B cell (primary cell): Measurements from ENCODE around the gene SEMA3E. TPM values are rescaled to one million over a fixed set of nuclear protein-coding genes. Genes with fewer than 3 reads are reported as not detected.
"Not testable (repeated sequence)": the region's sequence is repeated elsewhere in the genome, so short reads cannot be mapped to it uniquely, and the experiment has no call there.

Experiments used
- ATAC-seq: fragments of 200-7000 bp; cut with Tn5 transposase; one replicate; pipeline ENCODE4 v1.10.0; 2021; ENCODE audit warnings: low read depth, mild to moderate bottlenecking, moderate number of reproducible peaks, moderate library complexity
- CTCF ChIA-PET: fragments of 350-600 bp; sonication (Branson Sonifier 250); formaldehyde crosslinking; loops from one replicate; lab custom pipeline; 2021; ENCODE audit warnings: antibody characterized with exemption, inconsistent platforms; lab: Charles Lee
- POLR2A ChIA-PET: fragments of 350-600 bp; sonication (Branson Sonifier 250); formaldehyde crosslinking; loops from one replicate; lab custom pipeline; 2021; ENCODE audit warnings: antibody characterized with exemption; lab: Charles Lee
- DNase-seq: peaks from one replicate; pipeline ENCODE4 v3.0.0; 2013
- H2AFZ ChIP-seq: 2 replicates; pipeline ENCODE4 v1.6.1; 2012; ENCODE audit warnings: mild to moderate bottlenecking, low read depth, low read length; ENCODE audit not compliant: insufficient read depth, poor library complexity, severe bottlenecking
- H3K27ac ChIP-seq, 2 donors: 1 replicate in 1 of 2; 2 replicates in 1 of 2; pipeline ENCODE4 v1.5.1; 2012 to 2013; ENCODE audit warnings: low read length in 2 of 2, mild to moderate bottlenecking in 2 of 2, moderate library complexity in 1 of 2
- H3K27me3 ChIP-seq, 4 experiments: fragments of 200-600 bp in 1 of 4; sonication (generic) in 1 of 4; replicated peaks in 1 of 4; 1 replicate in 2 of 4; 2 replicates in 2 of 4; pipeline versions ENCODE4 v1.6.1 to v1.7.0; 2013 to 2016; ENCODE audit warnings: low read length in 3 of 4, mild to moderate bottlenecking in 2 of 4, mixed read lengths in 1 of 4, moderate library complexity in 1 of 4; ENCODE audit not compliant: insufficient read depth in 4 of 4, control insufficient read depth in 3 of 4; ENCODE audit errors: control extremely low read depth in 1 of 4
- H3K36me3 ChIP-seq, 2 experiments: replicated peaks in 1 of 2; 1 replicate in 1 of 2; 2 replicates in 1 of 2; pipeline versions ENCODE4 v1.6.1 to v1.7.1; 2013; ENCODE audit warnings: low read length in 1 of 2; ENCODE audit not compliant: insufficient read depth in 2 of 2, control insufficient read depth in 1 of 2; ENCODE audit errors: control extremely low read depth in 1 of 2, extremely low read depth in 1 of 2
- H3K4me1 ChIP-seq, 2 donors: fragments of 200-600 bp in 1 of 2; sonication (generic) in 1 of 2; 1 replicate in 1 of 2; 2 replicates in 1 of 2; pipeline versions ENCODE4 v1.5.1 to v1.6.1; 2013 to 2017; ENCODE audit warnings: low read length in 2 of 2; ENCODE audit not compliant: control insufficient read depth in 2 of 2, insufficient read depth in 2 of 2
- H3K4me2 ChIP-seq: replicated peaks from 2 replicates; pipeline ENCODE3; 2012; ENCODE audit warnings: mild to moderate bottlenecking, low read depth, low read length; ENCODE audit not compliant: poor library complexity, severe bottlenecking
- H3K4me3 ChIP-seq, 5 experiments: fragments of 200-600 bp in 1 of 5; sonication (generic) in 1 of 5; 1 replicate in 3 of 5; 2 replicates in 2 of 5; pipeline versions ENCODE4 v1.5.1 to v1.7.0; 2011 to 2016; ENCODE audit warnings: low read length in 4 of 5, mild to moderate bottlenecking in 4 of 5, low read depth in 2 of 5, control low read depth in 1 of 5, moderate library complexity in 1 of 5; ENCODE audit not compliant: insufficient read depth in 1 of 5; ENCODE audit errors: control extremely low read depth in 1 of 5, extremely low read depth in 1 of 5
- H3K79me2 ChIP-seq: fragments of 200-600 bp; sonication (generic); one replicate; pipeline ENCODE4 v1.6.0; 2016; ENCODE audit warnings: low read length; ENCODE audit not compliant: control insufficient read depth, insufficient read depth
- H3K9ac ChIP-seq: fragments of 200-600 bp; sonication (generic); 2 replicates; pipeline ENCODE4 v1.6.1; 2017; ENCODE audit warnings: mild to moderate bottlenecking, low read length, moderate library complexity
- H3K9me3 ChIP-seq, 3 donors: one replicate each; pipeline versions ENCODE4 v1.6.1 to v1.7.1; 2013; ENCODE audit warnings: low read length in 2 of 3; ENCODE audit not compliant: control insufficient read depth in 2 of 3, insufficient read depth in 1 of 3; ENCODE audit errors: control extremely low read depth in 1 of 3
- H4K20me1 ChIP-seq: 2 replicates; pipeline ENCODE4 v1.6.0; 2012; ENCODE audit warnings: mild to moderate bottlenecking, low read length; ENCODE audit not compliant: insufficient read depth, control insufficient read depth, poor library complexity, severe bottlenecking
- H3K27ac Mint-ChIP-seq: one replicate; pipeline ENCODE4 v1.8.0; 2021; ENCODE audit warnings: mixed read lengths
- H3K27me3 Mint-ChIP-seq: one replicate; pipeline ENCODE4 v1.8.0; 2021; ENCODE audit warnings: mixed read lengths
- H3K4me1 Mint-ChIP-seq: one replicate; pipeline ENCODE4 v1.8.0; 2021; ENCODE audit warnings: mixed read lengths
- H3K4me3 Mint-ChIP-seq: one replicate; pipeline ENCODE4 v1.8.0; 2021; ENCODE audit warnings: mixed read lengths
- H3K9me3 Mint-ChIP-seq: one replicate; pipeline ENCODE4 v1.8.0; 2022; ENCODE audit warnings: mixed read lengths; ENCODE audit not compliant: insufficient read depth
- EZH2 ChIP-seq: IDR thresholded peaks from 2 replicates; pipeline ENCODE4 v1.6.1; 2012; ENCODE audit warnings: borderline replicate concordance, low read depth, mild to moderate bottlenecking, moderate library complexity, low read length; ENCODE audit not compliant: insufficient read depth, poor library complexity, severe bottlenecking
- WGBS: methylation state at CpG from one replicate; pipeline ENCODE4 v1.1.5; 2013; ENCODE audit warnings: missing lambda C conversion rate; ENCODE audit not compliant: insufficient coverage; 5-methylcytosine and 5-hydroxymethylcytosine counted together
- intact Hi-C: fragments of 100-400 bp; cut with micrococcal nuclease; formaldehyde crosslinking; loops from one replicate; pipeline ENCODE4 v1.10.0; 2022
- polyA plus RNA-seq: library from polyadenylated mRNA; depleted of rRNA; stranded (reverse); fragments of >200 nt; gene quantifications from 2 replicates; pipeline ENCODE4 v1.2.3, GENCODE V29; 2012
- total RNA-seq, 2 donors: library from RNA; stranded (reverse); fragments of 120-200 nt in 1 of 2; gene quantifications; 1 replicate in 1 of 2; 2 replicates in 1 of 2; pipeline versions ENCODE4 v1.2.3 to v1.2.4, GENCODE V29; 2013 to 2022
- TF ChIP-seq, protein P1 (sequence below): fragments of 200-600 bp; IDR thresholded peaks from one replicate; pipeline ENCODE4 v1.8.0; 2022; ENCODE audit warnings: antibody characterized with exemption, mild to moderate bottlenecking

Gene SEMA3E
- total and polyA plus RNA-seq, 2 donors (not counting 1 experiment from before 2014, with no cell fraction given): not detected

DNA sequence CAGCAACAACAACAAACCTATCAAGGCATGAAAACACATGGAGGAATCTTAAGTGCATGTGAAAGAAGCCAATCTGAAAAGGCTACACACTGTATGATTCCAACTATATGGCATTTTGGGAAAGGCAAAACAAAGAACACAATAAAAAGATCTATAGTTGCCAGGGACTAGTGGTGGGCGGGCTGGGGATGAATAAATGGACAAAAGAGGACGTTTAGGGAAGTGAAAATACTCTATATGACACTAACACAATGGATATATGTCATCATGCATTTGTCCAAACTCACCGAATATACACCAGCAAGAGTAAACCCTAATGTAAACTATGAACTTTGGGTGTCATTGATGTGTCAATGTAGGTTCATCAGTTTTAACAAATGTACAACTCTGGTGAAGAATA, 89.1 kb downstream of the SEMA3E start:
- intact Hi-C loops: no loop called here
- H3K27ac Mint-ChIP-seq: no peak overlapping the region
- no peak for TF ChIP-seq EZH2
- TF ChIP-seq, protein P1, sequence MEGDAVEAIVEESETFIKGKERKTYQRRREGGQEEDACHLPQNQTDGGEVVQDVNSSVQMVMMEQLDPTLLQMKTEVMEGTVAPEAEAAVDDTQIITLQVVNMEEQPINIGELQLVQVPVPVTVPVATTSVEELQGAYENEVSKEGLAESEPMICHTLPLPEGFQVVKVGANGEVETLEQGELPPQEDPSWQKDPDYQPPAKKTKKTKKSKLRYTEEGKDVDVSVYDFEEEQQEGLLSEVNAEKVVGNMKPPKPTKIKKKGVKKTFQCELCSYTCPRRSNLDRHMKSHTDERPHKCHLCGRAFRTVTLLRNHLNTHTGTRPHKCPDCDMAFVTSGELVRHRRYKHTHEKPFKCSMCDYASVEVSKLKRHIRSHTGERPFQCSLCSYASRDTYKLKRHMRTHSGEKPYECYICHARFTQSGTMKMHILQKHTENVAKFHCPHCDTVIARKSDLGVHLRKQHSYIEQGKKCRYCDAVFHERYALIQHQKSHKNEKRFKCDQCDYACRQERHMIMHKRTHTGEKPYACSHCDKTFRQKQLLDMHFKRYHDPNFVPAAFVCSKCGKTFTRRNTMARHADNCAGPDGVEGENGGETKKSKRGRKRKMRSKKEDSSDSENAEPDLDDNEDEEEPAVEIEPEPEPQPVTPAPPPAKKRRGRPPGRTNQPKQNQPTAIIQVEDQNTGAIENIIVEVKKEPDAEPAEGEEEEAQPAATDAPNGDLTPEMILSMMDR: no peak
- H4K20me1 ChIP-seq: no peaks in the 10 kb centered on the region
- no peak overlapping the region for H2AFZ ChIP-seq
- no peaks in the 10 kb centered on the region for H3K4me1 ChIP-seq
- ChIA-PET POLR2A (no interaction called here), CTCF (no interaction called here)
- ATAC-seq (no peak), DNase-seq (no peak)
- H3K4me3 Mint-ChIP-seq: no peak overlapping the region
- H3K27ac ChIP-seq: no peak overlapping the region
- no peaks in the 10 kb centered on the region for H3K27me3 ChIP-seq
- H3K79me2 ChIP-seq: no peaks in the 10 kb centered on the region
- H3K9ac ChIP-seq: no peak overlapping the region
- H3K9me3 ChIP-seq: no peaks in the 10 kb centered on the region
- H3K4me2 ChIP-seq: no peak overlapping the region
- no peaks in the 10 kb centered on the region for H3K36me3 ChIP-seq
- no peaks in the 10 kb centered on the region for H3K27me3 Mint-ChIP-seq
- H3K9me3 Mint-ChIP-seq: no peaks in the 10 kb centered on the region
- WGBS: no CpG with 5 or more reads among the region's 3 CpGs
- no peaks in the 10 kb centered on the region for H3K4me1 Mint-ChIP-seq
- no peak overlapping the region for H3K4me3 ChIP-seq

DNA sequence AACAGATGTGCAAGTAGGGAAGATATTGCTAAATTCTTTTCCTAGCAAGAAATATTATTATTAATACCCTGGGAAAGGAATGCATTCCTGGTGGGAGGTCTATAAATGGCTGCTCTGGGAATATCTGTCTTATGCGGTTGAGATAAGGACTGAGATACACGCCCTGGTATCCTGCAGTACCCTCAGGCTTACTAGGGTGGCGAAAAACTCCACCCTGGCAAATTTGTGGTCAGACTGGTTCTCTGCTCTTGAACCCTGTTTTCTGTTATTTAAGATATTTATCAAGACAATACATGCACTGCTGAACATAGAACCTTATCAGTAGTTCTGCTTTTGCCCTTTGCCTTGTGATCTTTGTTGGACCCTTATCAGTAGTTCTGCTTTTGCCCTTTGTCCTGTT, 96.4 kb downstream of the SEMA3E start:
- H3K4me3 ChIP-seq, H3K4me3 Mint-ChIP-seq, ATAC-seq, H3K27ac Mint-ChIP-seq, H3K9ac ChIP-seq, CTCF ChIA-PET, H3K4me2 ChIP-seq, H3K9me3 ChIP-seq, H3K36me3 ChIP-seq, H3K79me2 ChIP-seq, H3K27me3 ChIP-seq, H2AFZ ChIP-seq, intact Hi-C loops, H3K4me1 ChIP-seq, POLR2A ChIA-PET, H3K4me1 Mint-ChIP-seq, H3K27ac ChIP-seq, H3K27me3 Mint-ChIP-seq, H3K9me3 Mint-ChIP-seq, H4K20me1 ChIP-seq, DNase-seq: not testable (repeated sequence)
- 83% methylated on average over 2 of the region's 3 CpGs for WGBS
